BE2C (cell line): Measurements from ENCODE around the gene OR52K2.

Experiments used
- DNase-seq: peaks from one replicate; pipeline ENCODE4 v3.0.0-alpha.2; 2020
- H3K27me3 ChIP-seq: fragments of 250-450 bp; sonication (Bioruptor Pico); 2 replicates; pipeline ENCODE4 v1.5.1; 2020; ENCODE audit warnings: mild to moderate bottlenecking
- H3K36me3 ChIP-seq: fragments of 250-450 bp; sonication (Bioruptor Pico); 2 replicates; pipeline ENCODE4 v1.5.1; 2020; ENCODE audit warnings: mild to moderate bottlenecking
- H3K4me1 ChIP-seq: fragments of 250-450 bp; sonication (Bioruptor Pico); 2 replicates; pipeline ENCODE4 v1.5.1; 2020
- H3K4me3 ChIP-seq: 2 replicates; pipeline ENCODE4 v1.5.1; 2011; ENCODE audit warnings: low read depth, low read length
- H3K9me3 ChIP-seq: fragments of 250-450 bp; sonication (Bioruptor Pico); 2 replicates; pipeline ENCODE4 v1.5.1; 2020
- TF ChIP-seq, protein P1 (sequence below): IDR thresholded peaks from 2 replicates; pipeline ENCODE4 v1.5.1; 2012; ENCODE audit warnings: mild to moderate bottlenecking, low read depth, low read length

OR52K2 gene

GRCh38 chr11:4459500-4459899 lies 10.4 kb downstream of the OR52K2 start:
- H3K27me3 ChIP-seq: no peaks in the 10 kb centered on the region
- H3K4me3 ChIP-seq: no peak overlapping the region
- H3K9me3 ChIP-seq: no peaks in the 10 kb centered on the region
- no peaks in the 10 kb centered on the region for H3K4me1 ChIP-seq
- no peak for DNase-seq
- no peaks in the 10 kb centered on the region for H3K36me3 ChIP-seq
- TF ChIP-seq, protein P1, sequence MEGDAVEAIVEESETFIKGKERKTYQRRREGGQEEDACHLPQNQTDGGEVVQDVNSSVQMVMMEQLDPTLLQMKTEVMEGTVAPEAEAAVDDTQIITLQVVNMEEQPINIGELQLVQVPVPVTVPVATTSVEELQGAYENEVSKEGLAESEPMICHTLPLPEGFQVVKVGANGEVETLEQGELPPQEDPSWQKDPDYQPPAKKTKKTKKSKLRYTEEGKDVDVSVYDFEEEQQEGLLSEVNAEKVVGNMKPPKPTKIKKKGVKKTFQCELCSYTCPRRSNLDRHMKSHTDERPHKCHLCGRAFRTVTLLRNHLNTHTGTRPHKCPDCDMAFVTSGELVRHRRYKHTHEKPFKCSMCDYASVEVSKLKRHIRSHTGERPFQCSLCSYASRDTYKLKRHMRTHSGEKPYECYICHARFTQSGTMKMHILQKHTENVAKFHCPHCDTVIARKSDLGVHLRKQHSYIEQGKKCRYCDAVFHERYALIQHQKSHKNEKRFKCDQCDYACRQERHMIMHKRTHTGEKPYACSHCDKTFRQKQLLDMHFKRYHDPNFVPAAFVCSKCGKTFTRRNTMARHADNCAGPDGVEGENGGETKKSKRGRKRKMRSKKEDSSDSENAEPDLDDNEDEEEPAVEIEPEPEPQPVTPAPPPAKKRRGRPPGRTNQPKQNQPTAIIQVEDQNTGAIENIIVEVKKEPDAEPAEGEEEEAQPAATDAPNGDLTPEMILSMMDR: no peak

GRCh38 chr11:4460151-4460550 lies 11.1 kb downstream of the OR52K2 start:
- no peaks in the 10 kb centered on the region for H3K27me3 ChIP-seq
- H3K4me3 ChIP-seq: no peak overlapping the region
- no peaks in the 10 kb centered on the region for H3K4me1 ChIP-seq
- H3K36me3 ChIP-seq: no peaks in the 10 kb centered on the region
- no peak for DNase-seq
- TF ChIP-seq, protein P1: no peak
- no peaks in the 10 kb centered on the region for H3K9me3 ChIP-seq

GRCh38 chr11:4464216-4465159 lies 15.4 kb downstream of the OR52K2 start:
- TF ChIP-seq, protein P1: no peak
- DNase-seq: no peak
- Histone ChIP-seq H3K36me3 (no peaks in the 10 kb centered on the region), H3K4me3 (no peak overlapping the region), H3K4me1 (no peaks in the 10 kb centered on the region), H3K9me3 (no peaks in the 10 kb centered on the region), H3K27me3 (no peaks in the 10 kb centered on the region)

GRCh38 chr11:4465407-4465806 lies 16.3 kb downstream of the OR52K2 start:
- Histone ChIP-seq H3K4me3 (no peak overlapping the region), H3K9me3 (no peaks in the 10 kb centered on the region), H3K27me3 (no peaks in the 10 kb centered on the region), H3K4me1 (no peaks in the 10 kb centered on the region), H3K36me3 (no peaks in the 10 kb centered on the region)
- TF ChIP-seq, protein P1: no peak
- no peak for DNase-seq

DNA sequence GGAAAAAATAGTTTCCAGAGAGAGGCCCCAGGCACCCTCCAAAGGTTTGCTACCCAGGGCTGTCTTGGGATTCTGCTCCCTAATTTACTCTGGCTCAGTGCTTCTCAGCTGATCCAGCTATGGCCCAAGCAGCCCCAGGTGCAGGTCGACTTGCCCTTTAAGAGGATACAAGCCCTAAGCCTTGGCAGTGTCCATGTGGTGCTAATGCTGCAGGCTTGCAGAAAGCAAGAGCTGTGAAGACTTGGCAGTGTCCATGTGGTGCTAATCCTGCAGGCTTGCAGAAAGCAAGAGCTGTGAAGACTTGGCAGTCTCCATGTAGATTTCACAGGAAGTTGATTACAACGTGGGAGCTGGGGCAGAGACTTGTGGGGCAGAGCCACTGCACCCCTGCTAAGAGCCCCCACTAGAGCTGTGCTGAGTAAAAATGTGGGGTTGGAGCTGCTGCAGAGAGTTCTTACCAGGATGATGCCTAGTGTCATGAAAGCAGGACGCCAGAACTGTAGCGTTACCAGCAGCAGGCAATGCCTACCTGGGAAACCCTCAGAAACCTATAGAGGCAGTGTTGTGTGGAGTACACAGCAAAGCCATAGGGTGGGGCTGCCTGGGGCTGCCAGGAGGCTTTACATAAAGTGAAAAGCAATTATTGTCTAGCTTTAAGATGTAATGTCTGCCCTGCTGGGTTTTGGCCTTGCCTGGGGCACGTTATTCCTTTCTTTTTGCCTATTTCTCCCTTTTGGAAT lies 17.2 kb downstream of the OR52K2 start:
- TF ChIP-seq, protein P1: no peak
- Histone ChIP-seq H3K27me3 (no peaks in the 10 kb centered on the region), H3K9me3 (no peaks in the 10 kb centered on the region), H3K36me3 (no peaks in the 10 kb centered on the region), H3K4me3 (no peak overlapping the region), H3K4me1 (no peaks in the 10 kb centered on the region)
- DNase-seq: no peak

DNA sequence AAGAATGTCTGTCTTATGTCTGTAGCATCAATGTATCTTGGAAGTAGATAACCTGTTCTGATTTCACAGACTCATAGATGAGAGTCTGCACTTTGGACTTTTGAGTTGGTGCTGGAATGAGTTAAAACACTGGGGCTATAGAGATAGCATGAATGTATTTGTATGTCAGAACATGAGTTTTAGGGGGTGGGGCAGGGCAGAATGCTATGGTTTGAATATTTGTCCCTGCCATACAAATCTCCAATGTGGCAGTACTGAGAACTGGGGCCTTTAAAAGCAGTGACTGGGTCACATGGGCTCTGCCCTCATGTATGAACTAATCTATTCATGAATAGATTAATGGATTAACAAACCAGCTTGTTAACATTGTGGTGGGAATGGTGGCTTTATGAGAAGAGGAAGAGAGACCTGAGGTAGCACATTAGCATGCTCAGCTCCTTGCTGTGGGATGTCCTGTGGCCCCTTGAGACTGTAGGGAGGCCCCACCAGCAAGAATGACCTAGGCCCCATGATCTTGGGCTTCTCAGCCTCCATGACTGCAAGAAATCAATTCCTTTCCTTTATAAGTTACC lies 17.9 kb downstream of the OR52K2 start:
- no peaks in the 10 kb centered on the region for H3K4me1 ChIP-seq
- H3K9me3 ChIP-seq: no peaks in the 10 kb centered on the region
- no peak for DNase-seq
- no peaks in the 10 kb centered on the region for H3K27me3 ChIP-seq
- no peaks in the 10 kb centered on the region for H3K36me3 ChIP-seq
- TF ChIP-seq, protein P1: no peak
- H3K4me3 ChIP-seq: no peak overlapping the region
